HG02759 (cell line): ENCODE measurements around the gene F2RL1.
"Not testable (repeated sequence)": the region's sequence is repeated elsewhere in the genome, so short reads cannot be mapped to it uniquely, and the experiment has no call there.

Experiments
- ATAC-seq: cut with Tn5 transposase; IDR thresholded peaks from one replicate; pipeline ENCODE4 v1.9.1; 2021; ENCODE audit warnings: mild to moderate bottlenecking, moderate library complexity; ENCODE audit not compliant: unreplicated experiment

The F2RL1 gene

GRCh38 chr5:76849419-76850291, 30.8 kb downstream of the F2RL1 start, which contains the start of gene S100Z:
Gene S100Z, plus strand, starts transcription at chr5:76850014. Its CDS starts 25,346 bp downstream, at chr5:76875360.
- ATAC-seq, result no peak

GRCh38 chr5:76850543-76851145, 31.8 kb downstream of the F2RL1 start:
- no peak for ATAC-seq

GRCh38 chr5:76851728-76852369, 33.0 kb downstream of the F2RL1 start:
- no peak for ATAC-seq

- ATAC-seq, result no peak
Measured at GRCh38 chr5:76852772-76853171, 33.9 kb downstream of the F2RL1 start.

- not testable (repeated sequence) for ATAC-seq
Measured at GRCh38 chr5:76853741-76854140, 34.9 kb downstream of the F2RL1 start.

- no peak for ATAC-seq
Measured at GRCh38 chr5:76854644-76855043, 35.8 kb downstream of the F2RL1 start.

GRCh38 chr5:76855501-76855900, 36.7 kb downstream of the F2RL1 start:
- ATAC-seq, result not testable (repeated sequence)

GRCh38 chr5:76855961-76856360, 37.1 kb downstream of the F2RL1 start:
- ATAC-seq, result no peak

GRCh38 chr5:76856800-76857199, 38.0 kb downstream of the F2RL1 start:
- ATAC-seq, result not testable (repeated sequence)

GRCh38 chr5:76859591-76860247, 40.9 kb downstream of the F2RL1 start:
- no peak for ATAC-seq

- ATAC-seq, result no peak
Measured at GRCh38 chr5:76861612-76862011, 42.8 kb downstream of the F2RL1 start.

- ATAC-seq, result no peak
Measured at GRCh38 chr5:76863001-76863400, 44.2 kb downstream of the F2RL1 start.

GRCh38 chr5:76866503-76866902, 47.7 kb downstream of the F2RL1 start:
- ATAC-seq, result no peak

- no peak for ATAC-seq
Measured at GRCh38 chr5:76867038-76867437, 48.2 kb downstream of the F2RL1 start.

GRCh38 chr5:76867827-76868693, 49.2 kb downstream of the F2RL1 start:
- ATAC-seq, result no peak

- no peak for ATAC-seq
Measured at GRCh38 chr5:76870046-76870445, 51.2 kb downstream of the F2RL1 start.

- ATAC-seq, result no peak
Measured at GRCh38 chr5:76874088-76874581, 55.3 kb downstream of the F2RL1 start.
